ENCODE measurements around the gene TTL.
"Not testable (repeated sequence)": the region's sequence is repeated elsewhere in the genome, so short reads cannot be mapped to it uniquely, and the experiment has no call there.

The TTL gene

DNA sequence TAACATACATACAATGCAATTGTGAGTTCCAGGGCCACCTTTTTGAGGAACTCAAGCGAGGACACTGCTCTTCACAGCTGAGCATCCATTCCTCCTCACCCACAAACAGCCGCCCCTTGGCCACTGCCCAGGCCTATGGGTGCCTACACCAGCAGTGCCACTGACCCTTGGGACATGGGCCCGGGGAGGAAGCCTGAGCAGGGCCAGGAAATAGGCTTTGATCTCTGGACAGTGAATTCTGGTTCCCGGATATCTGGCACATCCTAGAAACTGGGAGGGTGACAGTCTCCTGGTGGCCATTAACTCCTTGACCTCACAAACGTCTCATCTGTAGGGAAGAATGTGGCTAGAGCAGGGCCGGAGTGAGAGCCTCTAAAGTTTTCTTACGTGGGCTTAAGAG is 5.5 kb upstream of the TTL start:
- DNase-seq: no peak

DNA sequence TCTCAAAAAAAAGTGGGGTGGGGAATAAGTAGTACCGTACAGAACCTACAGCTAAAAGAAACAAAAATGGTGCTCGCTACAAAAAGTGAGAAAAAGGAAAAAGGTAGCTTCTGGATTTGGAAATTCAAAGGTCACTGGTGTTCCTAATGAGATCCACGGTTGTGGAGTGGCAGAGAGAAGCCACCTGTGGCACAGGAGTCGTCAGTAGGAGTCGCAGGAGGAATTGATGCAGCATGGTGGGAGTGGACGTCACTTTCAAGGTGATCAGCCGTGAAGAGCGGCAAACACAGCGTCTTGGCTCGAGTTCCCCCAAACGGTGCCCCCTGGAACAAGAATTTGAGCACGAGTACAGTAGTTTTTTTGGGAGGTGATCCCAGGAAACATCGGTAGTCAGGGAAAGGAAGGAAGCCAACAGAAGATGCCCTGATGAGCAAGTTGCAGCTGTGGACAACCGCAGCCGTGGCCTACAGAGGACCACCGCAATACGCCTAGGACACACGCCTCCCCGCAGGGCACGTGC is 1.4 kb upstream of the TTL start:
- peak; percentile 33 for DNase-seq

DNA sequence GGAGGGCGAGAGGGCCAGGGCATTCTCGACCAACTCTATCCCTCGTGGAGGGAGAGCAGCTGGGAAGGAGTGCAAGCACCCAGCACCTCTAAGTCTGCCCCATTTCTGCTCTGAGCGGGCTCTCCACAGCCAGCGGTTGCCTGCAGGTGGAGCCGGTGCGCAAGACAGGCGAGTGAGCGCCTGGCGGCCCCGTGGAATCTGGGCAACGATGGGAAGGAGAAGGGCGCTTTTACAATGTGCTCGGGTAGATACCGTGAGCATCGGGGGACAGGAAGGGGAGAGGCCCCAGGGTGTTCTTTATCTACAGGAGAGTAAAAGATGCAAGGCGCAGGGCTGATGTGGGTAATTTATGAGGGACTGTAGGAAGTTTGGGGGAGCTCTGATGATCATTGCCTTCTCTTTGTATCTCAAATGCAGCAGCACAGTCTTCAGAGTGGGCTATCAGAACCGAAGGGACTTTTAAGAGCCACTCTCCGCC is 867 bp upstream of the TTL start:
- DNase-seq: peak; percentile 82

GRCh38 chr2:112482309-112483041 is 519 bp downstream of the TTL start:
- DNase-seq: peak; percentile 64

- peak; percentile 61 for DNase-seq
Measured at GRCh38 chr2:112483042-112483473, 1.1 kb downstream of the TTL start.

DNA sequence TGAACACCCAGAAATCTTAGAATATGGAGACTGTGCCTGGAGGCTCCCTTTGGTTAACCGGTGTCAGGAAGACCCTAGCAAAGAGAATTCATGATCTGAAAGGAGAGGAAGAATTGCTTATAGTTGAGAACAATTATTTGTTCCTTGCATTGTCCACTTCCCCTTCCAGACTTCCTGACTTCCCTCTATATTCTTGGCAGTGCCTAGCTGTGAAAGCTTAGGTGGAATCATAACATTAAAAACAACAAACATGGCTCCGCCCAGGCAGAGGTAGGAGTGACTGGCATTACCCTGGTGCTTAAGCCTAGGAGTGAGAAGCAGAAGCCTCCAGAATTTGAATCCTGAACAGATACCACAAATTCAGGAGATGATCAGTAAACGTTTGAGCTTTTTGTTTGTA is 1.9 kb downstream of the TTL start:
- DNase-seq: no peak

DNA sequence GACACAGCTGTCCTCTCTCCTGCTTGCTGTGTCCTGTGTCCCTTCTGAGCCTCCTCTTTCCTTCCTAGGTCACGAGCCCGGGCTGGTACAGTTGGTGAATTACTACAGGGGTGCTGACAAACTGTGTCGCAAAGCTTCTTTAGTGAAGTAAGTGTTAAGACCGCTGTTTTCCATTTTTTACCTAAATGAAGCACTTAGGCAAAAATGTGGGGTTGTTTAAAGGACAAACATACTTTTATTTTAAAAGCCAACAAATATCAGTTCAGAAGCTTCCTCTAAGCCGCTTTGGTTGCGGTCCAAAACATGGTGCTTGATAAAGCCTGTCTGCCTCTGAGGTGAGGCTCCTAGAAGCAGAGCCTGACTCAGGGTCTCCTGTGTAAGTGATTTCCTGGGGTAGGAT is 3.9 kb downstream of the TTL start:
- DNase-seq: no peak

DNA sequence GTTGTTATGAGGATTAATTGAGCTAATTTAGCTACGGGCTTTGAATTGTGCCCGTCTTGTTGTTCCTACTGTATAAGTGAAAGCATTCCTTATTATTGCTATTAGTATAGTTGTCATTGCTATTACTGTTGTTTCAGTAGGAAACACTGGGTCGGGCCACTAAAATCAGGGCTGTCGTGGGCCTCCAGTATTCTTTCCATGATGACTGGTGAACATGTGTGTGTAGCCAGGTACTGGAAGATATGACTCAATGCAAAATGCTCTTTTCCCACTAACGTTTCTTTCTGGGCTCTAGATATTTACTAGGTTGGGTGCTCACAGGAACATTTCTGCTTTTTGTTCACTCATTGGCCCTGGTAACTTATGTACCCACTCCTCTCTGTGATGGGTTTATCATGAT is 4.9 kb downstream of the TTL start:
- no peak for DNase-seq

GRCh38 chr2:112487444-112487961 is 5.5 kb downstream of the TTL start:
- no peak for DNase-seq

DNA sequence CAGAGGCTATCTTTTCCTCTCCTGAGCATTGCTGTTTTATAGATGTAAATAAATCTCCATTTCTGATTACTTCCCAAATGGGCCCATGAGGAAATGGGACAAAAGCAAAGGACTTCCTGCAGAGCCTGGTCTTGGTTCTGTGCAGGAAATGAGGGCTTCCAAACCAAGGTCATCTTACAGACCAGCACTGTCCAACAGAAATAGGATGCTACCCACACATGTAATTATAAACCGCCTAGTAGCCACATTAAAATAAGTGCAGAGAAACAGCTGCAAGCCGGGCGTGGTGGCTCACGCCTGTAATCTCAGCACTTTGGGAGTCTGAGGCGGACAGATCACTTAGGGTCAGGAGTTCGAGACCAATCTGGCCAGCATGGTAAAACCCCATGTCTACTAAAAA is 6.2 kb downstream of the TTL start:
- DNase-seq: peak; percentile 4

GRCh38 chr2:112491946-112492345 is 10.0 kb downstream of the TTL start:
- no peak for DNase-seq

DNA sequence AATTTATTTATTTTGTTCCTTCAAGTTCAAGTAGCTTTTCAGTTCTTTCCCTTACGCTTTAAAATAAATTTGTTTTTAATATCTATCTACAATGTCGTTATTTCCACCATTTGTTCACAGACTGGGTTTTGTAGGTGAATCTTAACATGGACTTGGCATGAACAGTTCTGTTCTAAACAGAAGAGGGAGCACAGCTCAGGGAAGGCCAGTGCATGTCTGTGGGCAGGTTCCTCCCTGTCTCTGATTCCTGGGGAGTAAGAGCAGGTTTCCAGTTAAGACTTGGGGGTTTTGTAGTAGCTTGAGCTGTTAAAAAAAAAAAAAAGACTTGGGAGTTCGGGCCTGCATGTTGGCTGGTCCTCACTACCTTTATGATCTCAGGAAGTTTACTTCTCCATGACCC is 11.1 kb downstream of the TTL start:
- DNase-seq: no peak

DNA sequence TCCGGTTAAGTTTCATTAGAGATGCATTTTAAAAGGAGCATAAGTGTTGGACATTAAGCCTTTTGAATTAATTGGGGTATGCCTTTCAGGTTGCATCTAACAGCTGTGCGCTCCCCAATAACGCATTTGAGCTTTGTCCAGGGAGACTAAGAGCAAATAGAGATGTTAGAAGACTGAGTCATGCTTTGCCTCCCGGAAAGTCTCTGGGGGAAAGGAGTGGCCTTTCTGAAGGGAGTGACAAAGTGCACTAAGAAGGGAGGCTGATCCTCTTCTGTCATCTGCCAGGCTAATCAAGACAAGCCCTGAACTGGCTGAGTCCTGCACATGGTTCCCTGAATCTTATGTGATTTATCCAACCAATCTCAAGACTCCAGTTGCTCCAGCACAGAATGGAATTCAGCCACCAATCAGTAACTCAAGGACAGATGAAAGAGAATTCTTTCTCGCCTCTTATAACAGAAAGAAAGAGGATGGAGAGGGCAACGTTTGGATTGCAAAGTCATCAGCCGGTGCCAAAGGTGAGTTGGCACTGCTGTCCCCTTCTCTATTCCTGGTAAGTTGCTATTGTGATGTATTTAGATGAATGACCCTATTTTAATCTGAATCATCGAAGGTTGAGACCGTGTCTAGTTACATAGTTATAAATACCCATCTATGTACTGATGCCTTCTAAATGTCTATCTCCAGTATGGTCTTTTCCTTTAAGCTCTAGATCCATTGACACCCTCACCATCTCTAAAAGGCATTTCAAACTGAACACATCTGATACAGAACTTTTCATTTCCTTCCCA is 12.1 kb downstream of the TTL start:
- no peak for DNase-seq

DNA sequence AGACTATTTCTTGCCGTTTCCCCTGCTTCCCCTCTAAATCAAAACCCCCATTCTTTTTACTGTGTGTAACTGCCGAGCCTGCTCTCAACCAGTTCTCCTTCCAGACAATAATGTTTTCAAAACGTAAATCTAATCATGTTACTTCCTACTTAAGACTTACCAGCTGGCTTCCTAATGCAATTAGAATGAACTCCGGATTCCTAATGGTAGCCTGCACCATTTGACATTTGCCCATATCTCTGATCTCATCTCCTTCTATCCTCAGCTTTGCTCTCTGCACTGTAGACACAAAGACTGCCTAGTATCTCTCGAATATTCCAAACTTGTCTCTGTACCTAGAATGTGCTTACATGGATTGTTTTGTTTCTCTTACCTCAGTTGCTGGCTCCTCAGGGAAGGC is 12.9 kb downstream of the TTL start:
- DNase-seq: no peak

DNA sequence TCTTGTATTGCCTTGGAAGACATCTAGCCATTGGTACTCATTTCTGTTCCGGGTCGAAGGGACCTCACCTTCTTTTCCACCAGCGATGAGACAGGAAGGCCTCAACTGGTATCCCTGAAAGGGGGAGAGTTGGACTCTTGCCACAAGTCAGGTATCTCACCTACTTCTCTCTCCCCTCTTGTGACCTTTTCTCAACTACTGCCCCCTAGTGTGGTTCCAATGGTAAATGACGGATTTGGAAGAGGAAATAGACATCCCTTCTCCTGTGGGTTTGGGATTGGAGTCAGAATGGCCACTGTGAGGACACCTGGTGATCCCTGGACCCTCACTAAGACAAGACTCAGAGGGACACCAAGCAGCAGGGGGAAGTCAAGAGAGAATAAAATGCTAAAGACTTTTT is 13.9 kb downstream of the TTL start:
- not testable (repeated sequence) for DNase-seq

- DNase-seq: peak; percentile 20
Measured at GRCh38 chr2:112500850-112501484, 19.0 kb downstream of the TTL start.

DNA sequence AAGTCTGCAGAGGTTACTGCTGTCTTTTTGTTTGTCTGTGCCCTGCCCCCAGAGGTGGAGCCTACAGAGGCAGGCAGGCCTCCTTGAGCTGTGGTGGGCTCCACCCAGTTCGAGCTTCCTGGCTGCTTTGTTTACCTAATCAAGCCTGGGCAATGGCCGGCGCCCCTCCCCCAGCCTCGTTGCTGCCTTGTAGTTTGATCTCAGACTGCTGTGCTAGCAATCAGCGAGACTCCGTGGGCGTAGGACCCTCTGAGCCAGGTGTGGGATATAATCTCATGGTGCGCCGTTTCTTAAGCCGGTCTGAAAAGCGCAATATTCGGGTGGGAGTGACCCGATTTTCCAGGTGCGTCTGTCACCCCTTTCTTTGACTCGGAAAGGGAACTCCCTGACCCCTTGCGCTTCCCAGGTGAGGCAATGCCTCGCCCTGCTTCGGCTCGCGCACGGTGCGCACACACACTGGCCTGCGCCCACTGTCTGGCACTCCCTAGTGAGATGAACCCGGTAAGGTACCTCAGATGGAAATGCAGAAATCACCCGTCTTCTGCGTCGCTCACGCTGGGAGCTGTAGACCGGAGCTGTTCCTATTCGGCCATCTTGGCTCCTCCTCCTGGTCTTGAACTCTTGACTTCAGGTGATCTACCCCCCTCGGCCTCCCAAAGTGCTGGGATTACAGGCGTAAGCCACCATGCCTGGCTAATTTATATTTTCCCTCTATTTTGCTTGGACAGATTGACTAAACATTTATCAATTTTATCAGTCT is 27.5 kb downstream of the TTL start:
- peak; percentile 0 for DNase-seq

GRCh38 chr2:112516801-112517200 is 34.8 kb downstream of the TTL start:
- DNase-seq: no peak

GRCh38 chr2:112518807-112519206 is 36.9 kb downstream of the TTL start:
- DNase-seq: no peak

DNA sequence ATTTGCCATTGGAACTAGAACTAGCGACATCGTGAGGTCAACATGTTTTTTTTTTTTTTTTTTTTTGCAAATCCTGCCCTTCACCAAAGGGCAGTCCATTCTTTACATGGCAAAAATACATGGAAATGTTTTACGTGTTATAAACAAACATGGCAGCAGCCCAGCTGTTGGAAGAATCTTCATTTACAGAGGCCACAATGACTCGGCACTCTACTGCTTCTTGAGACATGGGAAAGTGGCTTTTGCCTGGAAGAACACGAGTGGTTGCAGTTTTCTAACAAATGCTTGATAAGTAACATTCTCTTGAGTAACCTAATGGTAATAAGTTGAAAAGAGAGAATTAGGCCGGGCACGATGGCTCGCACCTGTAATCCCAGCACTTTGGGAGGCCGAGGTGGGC is 37.5 kb downstream of the TTL start:
- DNase-seq: no peak

- no peak for DNase-seq
Measured at GRCh38 chr2:112520234-112520783, 38.4 kb downstream of the TTL start.

DNA sequence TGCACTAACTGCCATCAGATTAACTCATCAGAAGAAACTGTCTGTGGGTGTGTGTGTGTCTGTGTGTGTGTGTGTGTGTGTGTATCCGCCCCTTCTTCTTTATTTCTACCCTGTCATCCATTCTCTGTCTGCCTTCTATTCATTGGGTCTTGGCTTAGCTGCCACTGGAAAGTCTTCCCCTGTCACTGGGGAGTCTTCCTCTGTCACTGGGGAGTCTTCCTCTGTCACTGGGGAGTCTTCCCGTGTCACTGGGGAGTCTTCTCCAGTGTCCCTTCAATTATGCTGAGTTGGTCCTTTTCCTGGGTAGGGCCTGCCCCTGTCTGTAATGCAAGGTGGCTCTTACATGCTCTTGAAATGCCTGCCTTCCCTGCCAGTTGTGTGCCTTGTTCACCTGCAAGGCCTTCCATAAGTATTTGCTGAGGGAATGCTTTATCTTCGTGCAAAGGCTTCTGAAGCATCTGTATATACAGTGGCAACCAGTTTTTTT is 41.4 kb downstream of the TTL start:
- no peak for DNase-seq

All from NCI-H69 (cell line).